ENCODE results near the gene TRIM31. TPM values are rescaled to one million over a fixed set of nuclear protein-coding genes. Genes with fewer than 3 reads are reported as not detected.

TRIM31 gene
- total RNA-seq, 1 experiment from 2014 or later = not detected

GRCh38 chr6:30152910-30153610, 40.2 kb upstream of the TRIM31 start:
- no CpG with 5 or more reads among the region's 3 CpGs for WGBS (ENCODE audit: extremely low coverage, insufficient read length, low lambda C conversion rate)
- Histone ChIP-seq H4K91ac (ENCODE audit: insufficient read length, low read depth, low read length) (no peak overlapping the region), H3K18ac (ENCODE audit: insufficient read length, low read depth, low read length) (no peak overlapping the region), H3K9ac (ENCODE audit: extremely low read depth, insufficient read length, low read length) (no peak overlapping the region), H2AFZ (ENCODE audit: low read length) (no peak overlapping the region), H4K5ac (ENCODE audit: insufficient read length, low read depth, low read length) (no peak overlapping the region), H2BK120ac (ENCODE audit: low read depth, low read length, poor library complexity, severe bottlenecking) (no peak overlapping the region), H3K23me2 (ENCODE audit: insufficient read length, low read depth, low read length, poor library complexity, severe bottlenecking) (no peaks in the 10 kb centered on the region), H3T11ph (ENCODE audit: low read length) (no peak overlapping the region), H3K27ac (ENCODE audit: insufficient read length, low read depth, low read length) (no peak overlapping the region), H3K23ac (ENCODE audit: insufficient read length, low read depth, low read length) (no peak overlapping the region), H2BK20ac (ENCODE audit: low read depth, low read length, poor library complexity, severe bottlenecking) (no peak overlapping the region), H3K4me2 (ENCODE audit: insufficient read depth, insufficient read length, low read length) (no peak overlapping the region), H3K79me1 (ENCODE audit: insufficient read depth, low read depth, low read length, poor library complexity, severe bottlenecking) (no peaks in the 10 kb centered on the region), H3K4me1 (ENCODE audit: insufficient read depth, low read length) (no peaks in the 10 kb centered on the region), H3K79me2 (ENCODE audit: insufficient read depth, low read length) (no peaks in the 10 kb centered on the region), H4K20me1 (ENCODE audit: control insufficient read depth, insufficient read depth, insufficient read length) (no peaks in the 10 kb centered on the region), H3K4ac (ENCODE audit: low read depth, low read length) (no peak overlapping the region), H2BK15ac (ENCODE audit: low read depth, low read length) (no peak overlapping the region), H3K56ac (ENCODE audit: insufficient read length, low read depth, low read length) (no peak overlapping the region), H2AK5ac (ENCODE audit: insufficient read length, low read length) (no peak overlapping the region), H2BK5ac (ENCODE audit: insufficient read length, low read length) (no peak overlapping the region), H4K8ac (replicated peaks; ENCODE audit: insufficient read length, low read depth, low read length) (no peak overlapping the region), H3K27me3 (ENCODE audit: insufficient read depth, low read length) (no peaks in the 10 kb centered on the region), H3K9me3 (ENCODE audit: control insufficient read depth, low read depth, low read length) (no peaks in the 10 kb centered on the region), H2BK12ac (ENCODE audit: insufficient read length, low read depth, low read length) (no peak overlapping the region), H3K14ac (ENCODE audit: insufficient read depth, low read length) (no peak overlapping the region)
- no peak for TF ChIP-seq CTCF (conservative IDR thresholded peaks at IDR 0.05)
- H3K27me3 Mint-ChIP-seq (ENCODE audit: low read depth) = peaks cover 59% of the 10 kb centered on the region
- no peaks in the 10 kb centered on the region for H3K9me3 Mint-ChIP-seq
- no peak for DNase-seq
- no peak overlapping the region for H3K4me3 Mint-ChIP-seq
- H3K36me3 Mint-ChIP-seq (ENCODE audit: insufficient read depth in 1 of 3, low read depth in 3 of 3) = no peaks in the 10 kb centered on the region
- H3K4me1 Mint-ChIP-seq = peaks cover 2% of the 10 kb centered on the region in 2 experiments; a peak in 1 of 4 replicates
- H3K27ac Mint-ChIP-seq = no peak overlapping the region
